Lower leg skin (tissue), 3 donors: Measurements from ENCODE around the gene OTOP1.

Source experiments
- POLR2A ChIP-seq, 2 donors: fragments of 450-650 bp; IDR thresholded peaks; one replicate each; pipeline ENCODE4 v1.6.1; 2016 to 2017; ENCODE audit warnings: antibody characterized with exemption in 2 of 2, mild to moderate bottlenecking in 1 of 2, moderate library complexity in 1 of 2
- TF ChIP-seq, protein P1 (sequence below), 3 donors: fragments of 450-650 bp; IDR thresholded peaks; one replicate each; pipeline ENCODE4 v1.5.1; 2016; ENCODE audit warnings: antibody characterized with exemption in 3 of 3, mild to moderate bottlenecking in 3 of 3, moderate library complexity in 2 of 3

DNA sequence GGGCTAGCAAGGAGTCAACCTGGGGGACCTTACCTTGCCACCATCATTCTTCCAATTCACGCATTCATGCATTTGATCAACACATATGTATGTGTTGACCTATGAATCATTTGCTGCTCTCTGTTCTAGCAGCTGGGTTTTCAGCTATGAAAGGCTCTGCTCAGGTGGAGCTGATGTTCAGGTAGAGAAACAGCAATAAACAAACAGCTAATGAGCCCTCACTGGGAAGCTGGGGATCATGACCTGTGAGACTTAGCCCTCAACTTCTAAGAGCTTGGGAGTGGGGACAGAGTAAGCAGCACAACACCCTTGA, 1.6 kb upstream of the OTOP1 start:
- TF ChIP-seq, protein P1, sequence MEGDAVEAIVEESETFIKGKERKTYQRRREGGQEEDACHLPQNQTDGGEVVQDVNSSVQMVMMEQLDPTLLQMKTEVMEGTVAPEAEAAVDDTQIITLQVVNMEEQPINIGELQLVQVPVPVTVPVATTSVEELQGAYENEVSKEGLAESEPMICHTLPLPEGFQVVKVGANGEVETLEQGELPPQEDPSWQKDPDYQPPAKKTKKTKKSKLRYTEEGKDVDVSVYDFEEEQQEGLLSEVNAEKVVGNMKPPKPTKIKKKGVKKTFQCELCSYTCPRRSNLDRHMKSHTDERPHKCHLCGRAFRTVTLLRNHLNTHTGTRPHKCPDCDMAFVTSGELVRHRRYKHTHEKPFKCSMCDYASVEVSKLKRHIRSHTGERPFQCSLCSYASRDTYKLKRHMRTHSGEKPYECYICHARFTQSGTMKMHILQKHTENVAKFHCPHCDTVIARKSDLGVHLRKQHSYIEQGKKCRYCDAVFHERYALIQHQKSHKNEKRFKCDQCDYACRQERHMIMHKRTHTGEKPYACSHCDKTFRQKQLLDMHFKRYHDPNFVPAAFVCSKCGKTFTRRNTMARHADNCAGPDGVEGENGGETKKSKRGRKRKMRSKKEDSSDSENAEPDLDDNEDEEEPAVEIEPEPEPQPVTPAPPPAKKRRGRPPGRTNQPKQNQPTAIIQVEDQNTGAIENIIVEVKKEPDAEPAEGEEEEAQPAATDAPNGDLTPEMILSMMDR (IDR thresholded peaks at IDR 0.05) = no peak
- no peak for TF ChIP-seq POLR2A (IDR thresholded peaks at IDR 0.05)
